ENCODE data around the gene RASGEF1C.

DNA sequence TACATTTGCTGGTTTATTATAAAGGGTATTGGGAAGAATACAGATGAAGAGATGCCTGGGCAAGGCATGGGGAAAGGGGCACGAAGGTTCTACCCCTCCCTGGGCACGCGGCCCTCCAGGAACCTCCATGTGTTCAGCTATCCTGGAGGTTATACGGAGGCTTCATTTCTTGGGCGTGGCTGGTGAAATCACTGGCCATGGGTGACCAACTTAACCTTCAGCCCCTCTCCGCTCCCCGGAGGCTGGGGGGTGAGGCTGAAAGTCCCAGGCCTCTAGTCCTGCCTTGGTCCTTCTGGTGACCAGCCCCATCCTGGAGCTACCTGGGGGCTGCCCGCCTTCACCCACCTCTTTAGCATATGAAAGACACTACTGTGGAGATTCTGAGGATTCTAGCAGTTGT, 120.5 kb downstream of the RASGEF1C start:
- TF ChIP-seq, protein P1, sequence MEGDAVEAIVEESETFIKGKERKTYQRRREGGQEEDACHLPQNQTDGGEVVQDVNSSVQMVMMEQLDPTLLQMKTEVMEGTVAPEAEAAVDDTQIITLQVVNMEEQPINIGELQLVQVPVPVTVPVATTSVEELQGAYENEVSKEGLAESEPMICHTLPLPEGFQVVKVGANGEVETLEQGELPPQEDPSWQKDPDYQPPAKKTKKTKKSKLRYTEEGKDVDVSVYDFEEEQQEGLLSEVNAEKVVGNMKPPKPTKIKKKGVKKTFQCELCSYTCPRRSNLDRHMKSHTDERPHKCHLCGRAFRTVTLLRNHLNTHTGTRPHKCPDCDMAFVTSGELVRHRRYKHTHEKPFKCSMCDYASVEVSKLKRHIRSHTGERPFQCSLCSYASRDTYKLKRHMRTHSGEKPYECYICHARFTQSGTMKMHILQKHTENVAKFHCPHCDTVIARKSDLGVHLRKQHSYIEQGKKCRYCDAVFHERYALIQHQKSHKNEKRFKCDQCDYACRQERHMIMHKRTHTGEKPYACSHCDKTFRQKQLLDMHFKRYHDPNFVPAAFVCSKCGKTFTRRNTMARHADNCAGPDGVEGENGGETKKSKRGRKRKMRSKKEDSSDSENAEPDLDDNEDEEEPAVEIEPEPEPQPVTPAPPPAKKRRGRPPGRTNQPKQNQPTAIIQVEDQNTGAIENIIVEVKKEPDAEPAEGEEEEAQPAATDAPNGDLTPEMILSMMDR (IDR thresholded peaks at IDR 0.05; ENCODE audit: low read depth, low read length): no peak
- no peak for TF ChIP-seq EZH2phosphoT487 (IDR thresholded peaks at IDR 0.05; ENCODE audit: low read depth)
